ENCODE measurements around the gene PACRG. TPM values are rescaled to one million over a fixed set of nuclear protein-coding genes. Genes with fewer than 3 reads are reported as not detected.

The PACRG gene
- total RNA-seq, 1 donor from 2014 or later, result not detected

GRCh38 chr6:162713974-162714780, 13.6 kb upstream of the PACRG start:
- H3K36me3 Mint-ChIP-seq (ENCODE audit: low read depth), result no peaks in the 10 kb centered on the region
- H3K4me3 Mint-ChIP-seq (ENCODE audit: low read depth), result no peak overlapping the region
- DNase-seq (ENCODE audit: low spot score), result no peak
- H3K4me1 Mint-ChIP-seq (ENCODE audit: low read depth), result no peaks in the 10 kb centered on the region
- intact Hi-C loops (cut with micrococcal nuclease), result no loop called here
- H3K9me3 Mint-ChIP-seq, result no peaks in the 10 kb centered on the region
- no peaks in the 10 kb centered on the region for H3K27me3 Mint-ChIP-seq (ENCODE audit: low read depth)
- H3K27ac Mint-ChIP-seq, result no peak overlapping the region

- intact Hi-C loops (cut with micrococcal nuclease), result no loop called here
- no peaks in the 10 kb centered on the region for H3K4me1 Mint-ChIP-seq (ENCODE audit: low read depth)
- no peaks in the 10 kb centered on the region for H3K9me3 Mint-ChIP-seq
- no peak overlapping the region for H3K27ac Mint-ChIP-seq
- no peaks in the 10 kb centered on the region for H3K27me3 Mint-ChIP-seq (ENCODE audit: low read depth)
- no peaks in the 10 kb centered on the region for H3K36me3 Mint-ChIP-seq (ENCODE audit: low read depth)
- DNase-seq (ENCODE audit: low spot score), result no peak
- H3K4me3 Mint-ChIP-seq (ENCODE audit: low read depth), result no peak overlapping the region
Observed at GRCh38 chr6:162715601-162716000, 12.2 kb upstream of the PACRG start.

GRCh38 chr6:162719528-162719927, 8.2 kb upstream of the PACRG start:
- intact Hi-C loops (cut with micrococcal nuclease), result no loop called here
- Mint-ChIP-seq H3K27ac (no peak overlapping the region), H3K4me3 (ENCODE audit: low read depth) (no peak overlapping the region), H3K9me3 (no peaks in the 10 kb centered on the region), H3K36me3 (ENCODE audit: low read depth) (no peaks in the 10 kb centered on the region), H3K4me1 (ENCODE audit: low read depth) (no peaks in the 10 kb centered on the region), H3K27me3 (ENCODE audit: low read depth) (no peaks in the 10 kb centered on the region)
- DNase-seq (ENCODE audit: low spot score), result no peak

- H3K4me1 Mint-ChIP-seq (ENCODE audit: low read depth), result no peaks in the 10 kb centered on the region
- no peak overlapping the region for H3K4me3 Mint-ChIP-seq (ENCODE audit: low read depth)
- no peak overlapping the region for H3K27ac Mint-ChIP-seq
- no peaks in the 10 kb centered on the region for H3K27me3 Mint-ChIP-seq (ENCODE audit: low read depth)
- no peaks in the 10 kb centered on the region for H3K36me3 Mint-ChIP-seq (ENCODE audit: low read depth)
- DNase-seq (ENCODE audit: low spot score), result no peak
- no peaks in the 10 kb centered on the region for H3K9me3 Mint-ChIP-seq
- intact Hi-C loops (cut with micrococcal nuclease), result loop anchor here (10.0 kb wide), 1 partner anchor 1637 kb away; no protein-coding TSS in a partner anchor
Observed at GRCh38 chr6:162721404-162721687, 6.4 kb upstream of the PACRG start.

- H3K9me3 Mint-ChIP-seq, result no peaks in the 10 kb centered on the region
- no peak for DNase-seq (ENCODE audit: low spot score)
- intact Hi-C loops (cut with micrococcal nuclease), result loop anchor here (10.0 kb wide), 1 partner anchor 1637 kb away; no protein-coding TSS in a partner anchor
Observed at GRCh38 chr6:162722226-162722625, 5.5 kb upstream of the PACRG start.

GRCh38 chr6:162722633-162723032, 5.1 kb upstream of the PACRG start:
- Mint-ChIP-seq H3K4me1 (ENCODE audit: low read depth) (peaks cover 6% of the 10 kb centered on the region), H3K9me3 (no peaks in the 10 kb centered on the region), H3K36me3 (ENCODE audit: low read depth) (no peaks in the 10 kb centered on the region), H3K4me3 (ENCODE audit: low read depth) (no peak overlapping the region), H3K27ac (no peak overlapping the region), H3K27me3 (ENCODE audit: low read depth) (no peaks in the 10 kb centered on the region)
- no peak for DNase-seq (ENCODE audit: low spot score)
- intact Hi-C loops (cut with micrococcal nuclease), result loop anchor here (10.0 kb wide), 1 partner anchor 1638 kb away; no protein-coding TSS in a partner anchor

More at GRCh38 chr6:162722226-162722625, 5.5 kb upstream of the PACRG start:
- Mint-ChIP-seq H3K4me1 (ENCODE audit: low read depth) (peaks cover 6% of the 10 kb centered on the region), H3K27me3 (ENCODE audit: low read depth) (no peaks in the 10 kb centered on the region), H3K27ac (no peak overlapping the region), H3K36me3 (ENCODE audit: low read depth) (no peaks in the 10 kb centered on the region), H3K4me3 (ENCODE audit: low read depth) (no peak overlapping the region)

GRCh38 chr6:162726947-162727321, 840 bp upstream of the PACRG start:
- no peaks in the 10 kb centered on the region for H3K36me3 Mint-ChIP-seq (ENCODE audit: low read depth)
- intact Hi-C loops (cut with micrococcal nuclease), result loop anchor here (5.0 to 10.0 kb wide), 2 partner anchors 685 to 1642 kb away; partner anchors contain the start of gene QKI
- no peak for DNase-seq (ENCODE audit: low spot score)
- H3K27me3 Mint-ChIP-seq (ENCODE audit: low read depth), result no peaks in the 10 kb centered on the region
- H3K4me3 Mint-ChIP-seq (ENCODE audit: low read depth), result peak overlapping the region; percentile 88
- peak overlapping the region; percentile 84 for H3K27ac Mint-ChIP-seq
- H3K9me3 Mint-ChIP-seq, result no peaks in the 10 kb centered on the region
- peaks cover 11% of the 10 kb centered on the region for H3K4me1 Mint-ChIP-seq (ENCODE audit: low read depth)

GRCh38 chr6:162728197-162728596, 423 bp downstream of the PACRG start:
- no peaks in the 10 kb centered on the region for H3K36me3 Mint-ChIP-seq (ENCODE audit: low read depth)
- H3K9me3 Mint-ChIP-seq, result no peaks in the 10 kb centered on the region
- H3K4me3 Mint-ChIP-seq (ENCODE audit: low read depth), result peak overlapping the region; percentile 64
- no peaks in the 10 kb centered on the region for H3K27me3 Mint-ChIP-seq (ENCODE audit: low read depth)
- intact Hi-C loops (cut with micrococcal nuclease), result loop anchor here (5.0 to 10.0 kb wide), 2 partner anchors 684 to 1643 kb away; partner anchors contain the start of gene QKI
- no peak for DNase-seq (ENCODE audit: low spot score)
- peaks cover 11% of the 10 kb centered on the region for H3K4me1 Mint-ChIP-seq (ENCODE audit: low read depth)
- peak overlapping the region; percentile 66 for H3K27ac Mint-ChIP-seq

GRCh38 chr6:162728706-162729105, 932 bp downstream of the PACRG start:
- Mint-ChIP-seq H3K27me3 (ENCODE audit: low read depth) (no peaks in the 10 kb centered on the region), H3K36me3 (ENCODE audit: low read depth) (no peaks in the 10 kb centered on the region), H3K27ac (no peak overlapping the region), H3K4me1 (ENCODE audit: low read depth) (peaks cover 13% of the 10 kb centered on the region), H3K9me3 (no peaks in the 10 kb centered on the region), H3K4me3 (ENCODE audit: low read depth) (no peak overlapping the region)
- intact Hi-C loops (cut with micrococcal nuclease), result loop anchor here (5.0 to 10.0 kb wide), 2 partner anchors 684 to 1644 kb away; partner anchors contain the start of gene QKI
- DNase-seq (ENCODE audit: low spot score), result no peak

- H3K9me3 Mint-ChIP-seq, result no peaks in the 10 kb centered on the region
- no peak for DNase-seq (ENCODE audit: low spot score)
Observed at GRCh38 chr6:162730502-162730901, 2.7 kb downstream of the PACRG start.

GRCh38 chr6:162733489-162733888, 5.7 kb downstream of the PACRG start:
- H3K4me3 Mint-ChIP-seq (ENCODE audit: low read depth), result no peak overlapping the region
- H3K36me3 Mint-ChIP-seq (ENCODE audit: low read depth), result no peaks in the 10 kb centered on the region
- H3K4me1 Mint-ChIP-seq (ENCODE audit: low read depth), result peaks cover 4% of the 10 kb centered on the region
- H3K27me3 Mint-ChIP-seq (ENCODE audit: low read depth), result peaks cover 3% of the 10 kb centered on the region
- intact Hi-C loops (cut with micrococcal nuclease), result no loop called here
- no peak overlapping the region for H3K27ac Mint-ChIP-seq
- no peaks in the 10 kb centered on the region for H3K9me3 Mint-ChIP-seq
- DNase-seq (ENCODE audit: low spot score), result no peak

More at GRCh38 chr6:162730502-162730901, 2.7 kb downstream of the PACRG start:
- no peak overlapping the region for H3K27ac Mint-ChIP-seq
- no peaks in the 10 kb centered on the region for H3K36me3 Mint-ChIP-seq (ENCODE audit: low read depth)
- intact Hi-C loops (cut with micrococcal nuclease), result no loop called here
- no peak overlapping the region for H3K4me3 Mint-ChIP-seq (ENCODE audit: low read depth)
- H3K27me3 Mint-ChIP-seq (ENCODE audit: low read depth), result peaks cover 3% of the 10 kb centered on the region
- peaks cover 15% of the 10 kb centered on the region for H3K4me1 Mint-ChIP-seq (ENCODE audit: low read depth)

GRCh38 chr6:162736961-162737360, 9.2 kb downstream of the PACRG start:
- Mint-ChIP-seq H3K4me3 (ENCODE audit: low read depth) (no peak overlapping the region), H3K27me3 (ENCODE audit: low read depth) (peaks cover 3% of the 10 kb centered on the region), H3K9me3 (no peaks in the 10 kb centered on the region), H3K27ac (no peak overlapping the region), H3K4me1 (ENCODE audit: low read depth) (peaks cover 4% of the 10 kb centered on the region), H3K36me3 (ENCODE audit: low read depth) (no peaks in the 10 kb centered on the region)
- DNase-seq (ENCODE audit: low spot score), result no peak
- intact Hi-C loops (cut with micrococcal nuclease), result no loop called here

- Mint-ChIP-seq H3K4me3 (ENCODE audit: low read depth) (no peak overlapping the region), H3K27me3 (ENCODE audit: low read depth) (no peaks in the 10 kb centered on the region), H3K4me1 (ENCODE audit: low read depth) (no peaks in the 10 kb centered on the region), H3K27ac (no peak overlapping the region), H3K36me3 (ENCODE audit: low read depth) (no peaks in the 10 kb centered on the region), H3K9me3 (no peaks in the 10 kb centered on the region)
- intact Hi-C loops (cut with micrococcal nuclease), result no loop called here
- no peak for DNase-seq (ENCODE audit: low spot score)
Observed at GRCh38 chr6:162750776-162751175, 23.0 kb downstream of the PACRG start.

Data from activated T-helper 2 cell treated with anti-CD3 and anti-CD28 coated beads, Interferon-gamma antibody, Interleukin-2, Interleukin-4, amounts not matched to agents 10 μg/mL and 5 μg/mL and 100 μg/mL, durations not matched to agents 14 hours and 24 hours and 36 hours (primary cell).